ENCODE results near the gene FAM98A. TPM values are rescaled to one million over a fixed set of nuclear protein-coding genes. Genes with fewer than 3 reads are reported as not detected.
A peak's percentile ranks its signal among the peaks of the same experiment; 100 is the strongest.

The FAM98A gene
- total RNA-seq, 1 donor from 2014 or later, result 43.6 TPM

GRCh38 chr2:33552758-33553461 is 46.2 kb downstream of the FAM98A start:
- Histone ChIP-seq H3K4me1 (peaks cover 20% of the 10 kb centered on the region), H3K9me3 (no peaks in the 10 kb centered on the region), H3K36me3 (no peaks in the 10 kb centered on the region), H3K27ac (no peak overlapping the region), H3K4me3 (no peak overlapping the region), H3K27me3 (no peaks in the 10 kb centered on the region)
- intact Hi-C loops (cut with DNase I), result no loop called here
- no peak for TF ChIP-seq CTCF (IDR thresholded peaks at IDR 0.05)
- ATAC-seq (peak; percentile 62), DNase-seq (no peak)

- no peaks in the 10 kb centered on the region for H3K36me3 ChIP-seq
- DNase-seq (no peak), ATAC-seq (no peak)
- no peak overlapping the region for H3K4me3 ChIP-seq
- no peaks in the 10 kb centered on the region for H3K9me3 ChIP-seq
- intact Hi-C loops (cut with DNase I), result no loop called here
- TF ChIP-seq CTCF (IDR thresholded peaks at IDR 0.05), result no peak
- no peaks in the 10 kb centered on the region for H3K27me3 ChIP-seq
- H3K4me1 ChIP-seq, result peaks cover 16% of the 10 kb centered on the region
- no peak overlapping the region for H3K27ac ChIP-seq
Measured at GRCh38 chr2:33550206-33550605, 48.9 kb downstream of the FAM98A start.

GRCh38 chr2:33541243-33541642 is 57.9 kb downstream of the FAM98A start:
- Histone ChIP-seq H3K4me3 (no peak overlapping the region), H3K27me3 (no peaks in the 10 kb centered on the region), H3K4me1 (no peaks in the 10 kb centered on the region), H3K9me3 (no peaks in the 10 kb centered on the region), H3K36me3 (no peaks in the 10 kb centered on the region), H3K27ac (no peak overlapping the region)
- TF ChIP-seq CTCF (IDR thresholded peaks at IDR 0.05), result no peak
- DNase-seq, result no peak
- ATAC-seq, result no peak
- intact Hi-C loops (cut with DNase I), result no loop called here

- Histone ChIP-seq H3K4me3 (no peak overlapping the region), H3K27me3 (no peaks in the 10 kb centered on the region), H3K27ac (no peak overlapping the region), H3K9me3 (no peaks in the 10 kb centered on the region), H3K4me1 (no peaks in the 10 kb centered on the region), H3K36me3 (no peaks in the 10 kb centered on the region)
- DNase-seq (no peak), ATAC-seq (no peak)
- intact Hi-C loops (cut with DNase I), result no loop called here
- no peak for TF ChIP-seq CTCF (IDR thresholded peaks at IDR 0.05)
Measured at GRCh38 chr2:33535421-33535820, 63.7 kb downstream of the FAM98A start.

Other genes starting within 250 kb of the FAM98A start
- gene RASGRP3, start 122.7 kb downstream of the FAM98A start, total RNA-seq, result 13.6 TPM

Measured in upper lobe of right lung (tissue), 1 donor.